ENCODE data around the gene OR51B6.

- TF ChIP-seq, protein P1, sequence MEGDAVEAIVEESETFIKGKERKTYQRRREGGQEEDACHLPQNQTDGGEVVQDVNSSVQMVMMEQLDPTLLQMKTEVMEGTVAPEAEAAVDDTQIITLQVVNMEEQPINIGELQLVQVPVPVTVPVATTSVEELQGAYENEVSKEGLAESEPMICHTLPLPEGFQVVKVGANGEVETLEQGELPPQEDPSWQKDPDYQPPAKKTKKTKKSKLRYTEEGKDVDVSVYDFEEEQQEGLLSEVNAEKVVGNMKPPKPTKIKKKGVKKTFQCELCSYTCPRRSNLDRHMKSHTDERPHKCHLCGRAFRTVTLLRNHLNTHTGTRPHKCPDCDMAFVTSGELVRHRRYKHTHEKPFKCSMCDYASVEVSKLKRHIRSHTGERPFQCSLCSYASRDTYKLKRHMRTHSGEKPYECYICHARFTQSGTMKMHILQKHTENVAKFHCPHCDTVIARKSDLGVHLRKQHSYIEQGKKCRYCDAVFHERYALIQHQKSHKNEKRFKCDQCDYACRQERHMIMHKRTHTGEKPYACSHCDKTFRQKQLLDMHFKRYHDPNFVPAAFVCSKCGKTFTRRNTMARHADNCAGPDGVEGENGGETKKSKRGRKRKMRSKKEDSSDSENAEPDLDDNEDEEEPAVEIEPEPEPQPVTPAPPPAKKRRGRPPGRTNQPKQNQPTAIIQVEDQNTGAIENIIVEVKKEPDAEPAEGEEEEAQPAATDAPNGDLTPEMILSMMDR (IDR thresholded peaks at IDR 0.05): no peak
- TF ChIP-seq POLR2A (IDR thresholded peaks at IDR 0.05; ENCODE audit: low read length) (no peak), KDM5A (IDR thresholded peaks at IDR 0.05) (no peak), REST (IDR thresholded peaks at IDR 0.05) (no peak), RAD21 (conservative IDR thresholded peaks at IDR 0.05 in 1 of 2, IDR thresholded peaks at IDR 0.05 in 1 of 2) (no peak), FOSL2 (IDR thresholded peaks at IDR 0.05) (no peak), FOSL2 (CRISPR knock-in tag; IDR thresholded peaks at IDR 0.05) (no peak), EP300 (IDR thresholded peaks at IDR 0.05) (no peak), MAX (IDR thresholded peaks at IDR 0.05) (no peak), ATOH8 (CRISPR knock-in tag; IDR thresholded peaks at IDR 0.05; ENCODE audit: low read depth) (no peak)
- TF ChIP-seq, protein P2, sequence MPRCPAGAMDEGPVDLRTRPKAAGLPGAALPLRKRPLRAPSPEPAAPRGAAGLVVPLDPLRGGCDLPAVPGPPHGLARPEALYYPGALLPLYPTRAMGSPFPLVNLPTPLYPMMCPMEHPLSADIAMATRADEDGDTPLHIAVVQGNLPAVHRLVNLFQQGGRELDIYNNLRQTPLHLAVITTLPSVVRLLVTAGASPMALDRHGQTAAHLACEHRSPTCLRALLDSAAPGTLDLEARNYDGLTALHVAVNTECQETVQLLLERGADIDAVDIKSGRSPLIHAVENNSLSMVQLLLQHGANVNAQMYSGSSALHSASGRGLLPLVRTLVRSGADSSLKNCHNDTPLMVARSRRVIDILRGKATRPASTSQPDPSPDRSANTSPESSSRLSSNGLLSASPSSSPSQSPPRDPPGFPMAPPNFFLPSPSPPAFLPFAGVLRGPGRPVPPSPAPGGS (IDR thresholded peaks at IDR 0.05): no peak
These were observed 5.5 kb upstream of the OR51B6 start for GRCh38 chr11:5345831-5346230.

All from A549 (cell line).